Activated T-cell treated with anti-CD3 and anti-CD28 coated beads, Interleukin-2, amount 50 U/mL, for 24 hours (primary cell): ENCODE measurements around the gene TBR1.

Source experiments
- DNase-seq: peaks from one replicate; pipeline ENCODE4 v3.0.0-alpha.2; 2020
- H3K27ac Mint-ChIP-seq: 2 replicates; pipeline ENCODE4 v1.8.0; 2020; ENCODE audit warnings: mild to moderate bottlenecking, mixed read lengths
- H3K27me3 Mint-ChIP-seq: 2 replicates; pipeline ENCODE4 v1.8.0; 2020; ENCODE audit warnings: mixed read lengths
- H3K36me3 Mint-ChIP-seq: 2 replicates; pipeline ENCODE4 v1.8.0; 2020; ENCODE audit warnings: low read depth, mixed read lengths
- H3K4me1 Mint-ChIP-seq: 2 replicates; pipeline ENCODE4 v1.8.0; 2020; ENCODE audit warnings: low read depth, mixed read lengths
- H3K4me3 Mint-ChIP-seq: 2 replicates; pipeline ENCODE4 v1.8.0; 2020; ENCODE audit warnings: mild to moderate bottlenecking, moderate library complexity, mixed read lengths
- H3K9me3 Mint-ChIP-seq: 2 replicates; pipeline ENCODE4 v1.8.0; 2020; ENCODE audit warnings: mixed read lengths

TBR1 gene

GRCh38 chr2:161400076-161400475 is 16.0 kb upstream of the TBR1 start:
- H3K27me3 Mint-ChIP-seq = no peaks in the 10 kb centered on the region
- no peak overlapping the region for H3K27ac Mint-ChIP-seq
- no peak overlapping the region for H3K4me3 Mint-ChIP-seq
- H3K4me1 Mint-ChIP-seq = no peaks in the 10 kb centered on the region
- no peaks in the 10 kb centered on the region for H3K9me3 Mint-ChIP-seq
- DNase-seq = no peak
- peaks cover 56% of the 10 kb centered on the region for H3K36me3 Mint-ChIP-seq

- H3K36me3 Mint-ChIP-seq = peaks cover 35% of the 10 kb centered on the region
- H3K27me3 Mint-ChIP-seq = no peaks in the 10 kb centered on the region
- no peak overlapping the region for H3K4me3 Mint-ChIP-seq
- no peaks in the 10 kb centered on the region for H3K9me3 Mint-ChIP-seq
- no peak for DNase-seq
- no peaks in the 10 kb centered on the region for H3K4me1 Mint-ChIP-seq
- no peak overlapping the region for H3K27ac Mint-ChIP-seq
These were observed 13.8 kb upstream of the TBR1 start for GRCh38 chr2:161402297-161402696.

GRCh38 chr2:161406316-161406715 is 9.8 kb upstream of the TBR1 start:
- DNase-seq = no peak
- Mint-ChIP-seq H3K9me3 (no peaks in the 10 kb centered on the region), H3K36me3 (peaks cover 25% of the 10 kb centered on the region), H3K27me3 (no peaks in the 10 kb centered on the region), H3K4me3 (no peak overlapping the region), H3K4me1 (no peaks in the 10 kb centered on the region), H3K27ac (no peak overlapping the region)

- H3K4me3 Mint-ChIP-seq = no peak overlapping the region
- no peak for DNase-seq
- H3K9me3 Mint-ChIP-seq = no peaks in the 10 kb centered on the region
- H3K27me3 Mint-ChIP-seq = no peaks in the 10 kb centered on the region
- no peak overlapping the region for H3K27ac Mint-ChIP-seq
- peaks cover 33% of the 10 kb centered on the region for H3K36me3 Mint-ChIP-seq
- H3K4me1 Mint-ChIP-seq = peaks cover 2% of the 10 kb centered on the region
These were observed 8.5 kb upstream of the TBR1 start for GRCh38 chr2:161407597-161407996.

- no peak overlapping the region for H3K27ac Mint-ChIP-seq
- no peaks in the 10 kb centered on the region for H3K9me3 Mint-ChIP-seq
- H3K4me3 Mint-ChIP-seq = no peak overlapping the region
- H3K36me3 Mint-ChIP-seq = peaks cover 33% of the 10 kb centered on the region
- H3K27me3 Mint-ChIP-seq = peaks cover 9% of the 10 kb centered on the region
- H3K4me1 Mint-ChIP-seq = peaks cover 8% of the 10 kb centered on the region
- DNase-seq = no peak
These were observed 6.7 kb upstream of the TBR1 start for GRCh38 chr2:161409308-161409907.

GRCh38 chr2:161412346-161412745 is 3.8 kb upstream of the TBR1 start:
- Mint-ChIP-seq H3K36me3 (peaks cover 31% of the 10 kb centered on the region), H3K4me1 (peaks cover 32% of the 10 kb centered on the region), H3K9me3 (no peaks in the 10 kb centered on the region), H3K27me3 (peaks cover 37% of the 10 kb centered on the region), H3K27ac (no peak overlapping the region), H3K4me3 (no peak overlapping the region)
- no peak for DNase-seq

GRCh38 chr2:161414042-161415033 is 1.8 kb upstream of the TBR1 start:
- Mint-ChIP-seq H3K4me1 (peaks cover 49% of the 10 kb centered on the region), H3K4me3 (peak overlapping the region; percentile 63), H3K36me3 (peaks cover 21% of the 10 kb centered on the region), H3K27me3 (peaks cover 56% of the 10 kb centered on the region), H3K27ac (no peak overlapping the region), H3K9me3 (no peaks in the 10 kb centered on the region)
- peak; percentile 45 for DNase-seq

- H3K4me1 Mint-ChIP-seq = peaks cover 51% of the 10 kb centered on the region
These were observed 787 bp upstream of the TBR1 start for GRCh38 chr2:161415034-161415986.

GRCh38 chr2:161416708-161417437 is 776 bp downstream of the TBR1 start:
- no peaks in the 10 kb centered on the region for H3K9me3 Mint-ChIP-seq
- H3K4me3 Mint-ChIP-seq = peak overlapping the region; percentile 63
- DNase-seq = peak; percentile 46
- peaks cover 81% of the 10 kb centered on the region for H3K27me3 Mint-ChIP-seq
- peaks cover 53% of the 10 kb centered on the region for H3K4me1 Mint-ChIP-seq
- peaks cover 5% of the 10 kb centered on the region for H3K36me3 Mint-ChIP-seq
- peak overlapping the region; percentile 7 for H3K27ac Mint-ChIP-seq

More at GRCh38 chr2:161415034-161415986, 787 bp upstream of the TBR1 start:
- Mint-ChIP-seq H3K27ac (peak overlapping the region; percentile 12), H3K4me3 (peak overlapping the region; percentile 63), H3K9me3 (no peaks in the 10 kb centered on the region), H3K27me3 (peaks cover 65% of the 10 kb centered on the region), H3K36me3 (peaks cover 13% of the 10 kb centered on the region)
- DNase-seq = peak; percentile 46

- DNase-seq = no peak
- Mint-ChIP-seq H3K36me3 (no peaks in the 10 kb centered on the region), H3K4me3 (no peak overlapping the region), H3K27ac (no peak overlapping the region), H3K4me1 (peaks cover 54% of the 10 kb centered on the region), H3K9me3 (no peaks in the 10 kb centered on the region), H3K27me3 (peaks cover 88% of the 10 kb centered on the region)
These were observed 1.6 kb downstream of the TBR1 start for GRCh38 chr2:161417438-161418274.

- no peaks in the 10 kb centered on the region for H3K36me3 Mint-ChIP-seq
- peaks cover 57% of the 10 kb centered on the region for H3K4me1 Mint-ChIP-seq
- H3K27ac Mint-ChIP-seq = no peak overlapping the region
- H3K4me3 Mint-ChIP-seq = no peak overlapping the region
- H3K27me3 Mint-ChIP-seq = peaks cover 95% of the 10 kb centered on the region
- no peaks in the 10 kb centered on the region for H3K9me3 Mint-ChIP-seq
- no peak for DNase-seq
These were observed 2.2 kb downstream of the TBR1 start for GRCh38 chr2:161418275-161418714.

GRCh38 chr2:161418715-161419637 is 2.9 kb downstream of the TBR1 start:
- H3K9me3 Mint-ChIP-seq = no peaks in the 10 kb centered on the region
- peaks cover 55% of the 10 kb centered on the region for H3K4me1 Mint-ChIP-seq
- DNase-seq = peak; percentile 39
- H3K36me3 Mint-ChIP-seq = no peaks in the 10 kb centered on the region
- peak overlapping the region; percentile 62 for H3K4me3 Mint-ChIP-seq
- H3K27me3 Mint-ChIP-seq = peaks cover 95% of the 10 kb centered on the region
- peak overlapping the region; percentile 58 for H3K27ac Mint-ChIP-seq
